HTR-8/SVneo (cell line): ENCODE results near the gene MAP3K10.

Experiments used
- DNase-seq: peaks from one replicate; pipeline ENCODE4 v3.0.0; 2011; ENCODE audit warnings: low spot score, mixed read lengths; ENCODE audit not compliant: insufficient read length
- FAIRE-seq: peaks from 2 replicates; lab custom pipeline; 2011; peaks lifted over from hg19 to GRCh38; lab: Jason Lieb, UNC

Gene MAP3K10

GRCh38 chr19:40231544-40232424 lies 40.6 kb downstream of the MAP3K10 start:
- DNase-seq (no peak), FAIRE-seq (no peak)

- DNase-seq (no peak), FAIRE-seq (no peak)
These were observed 41.3 kb downstream of the MAP3K10 start for GRCh38 chr19:40232479-40232878.

- DNase-seq (no peak), FAIRE-seq (no peak)
These were observed 42.0 kb downstream of the MAP3K10 start for GRCh38 chr19:40232949-40233810.

GRCh38 chr19:40233811-40234389 lies 42.7 kb downstream of the MAP3K10 start:
- DNase-seq (no peak), FAIRE-seq (no peak)

GRCh38 chr19:40234429-40235237 lies 43.4 kb downstream of the MAP3K10 start:
- FAIRE-seq, result peak; percentile 4
- DNase-seq, result no peak

GRCh38 chr19:40235238-40236025 lies 44.2 kb downstream of the MAP3K10 start:
- FAIRE-seq (no peak), DNase-seq (no peak)

GRCh38 chr19:40236026-40236355 lies 44.8 kb downstream of the MAP3K10 start:
- FAIRE-seq (no peak), DNase-seq (no peak)

- FAIRE-seq, result no peak
- no peak for DNase-seq
These were observed 45.1 kb downstream of the MAP3K10 start for GRCh38 chr19:40236366-40236765.

- DNase-seq (no peak), FAIRE-seq (no peak)
These were observed 46.6 kb downstream of the MAP3K10 start for GRCh38 chr19:40237791-40238190.

- no peak for FAIRE-seq
- no peak for DNase-seq
These were observed 47.5 kb downstream of the MAP3K10 start for GRCh38 chr19:40238775-40239174.

GRCh38 chr19:40239415-40240226 lies 48.4 kb downstream of the MAP3K10 start:
- no peak for FAIRE-seq

GRCh38 chr19:40240332-40240731 lies 49.1 kb downstream of the MAP3K10 start:
- FAIRE-seq (no peak), DNase-seq (no peak)

More at GRCh38 chr19:40239415-40240226, 48.4 kb downstream of the MAP3K10 start:
- no peak for DNase-seq

- FAIRE-seq, result no peak
- no peak for DNase-seq
These were observed 50.0 kb downstream of the MAP3K10 start for GRCh38 chr19:40241125-40241808.

GRCh38 chr19:40241809-40242384 lies 50.7 kb downstream of the MAP3K10 start:
- DNase-seq (no peak), FAIRE-seq (no peak)

GRCh38 chr19:40242480-40242879 lies 51.3 kb downstream of the MAP3K10 start:
- DNase-seq (no peak), FAIRE-seq (no peak)

- FAIRE-seq, result no peak
- DNase-seq, result no peak
These were observed 52.0 kb downstream of the MAP3K10 start for GRCh38 chr19:40243181-40243580.

GRCh38 chr19:40244579-40245317 lies 53.5 kb downstream of the MAP3K10 start:
- FAIRE-seq (no peak), DNase-seq (no peak)
